MCF 10A (cell line): ENCODE results near the gene FIBCD1. TPM values are rescaled to one million over a fixed set of nuclear protein-coding genes. Genes with fewer than 3 reads are reported as not detected.
"Not testable (repeated sequence)": the region's sequence is repeated elsewhere in the genome, so short reads cannot be mapped to it uniquely, and the experiment has no call there.

ENCODE experiments used
- BruUV-seq: library from RNA; stranded (reverse); fragments of 400-500 nt; replicated peaks from 2 replicates; lab custom pipeline; 2021; lab: Mats Ljungman, UMichigan
- CTCF ChIA-PET: fragments of 300-600 bp; sonication (Branson Sonifier 250); formaldehyde crosslinking; extraction: SDS; loops from one replicate; lab custom pipeline; 2021; ENCODE audit warnings: antibody characterized with exemption, inconsistent platforms; lab: Yijun Ruan, JAX
- POLR2A ChIA-PET: fragments of 300-600, 350-650 bp; sonication (Branson Sonifier 250); formaldehyde crosslinking; extraction: SDS; loops from one replicate; lab custom pipeline; 2020; ENCODE audit warnings: antibody characterized with exemption, inconsistent platforms; lab: Yijun Ruan, JAX
- DNase-seq: peaks from one replicate; pipeline ENCODE4 v3.0.0-alpha.2; 2018; ENCODE audit not compliant: unreplicated experiment
- H3K27ac Mint-ChIP-seq: one replicate; pipeline ENCODE4 v1.8.0; 2022; ENCODE audit warnings: mild to moderate bottlenecking, low read depth, mixed read lengths; ENCODE audit not compliant: unreplicated experiment
- H3K27me3 Mint-ChIP-seq: one replicate; pipeline ENCODE4 v1.8.0; 2022; ENCODE audit warnings: mixed read lengths; ENCODE audit not compliant: insufficient read depth, unreplicated experiment
- H3K36me3 Mint-ChIP-seq: one replicate; pipeline ENCODE4 v1.8.0; 2022; ENCODE audit warnings: mild to moderate bottlenecking, moderate library complexity, mixed read lengths; ENCODE audit not compliant: insufficient read depth, unreplicated experiment
- H3K4me1 Mint-ChIP-seq: one replicate; pipeline ENCODE4 v1.8.0; 2022; ENCODE audit warnings: mixed read lengths; ENCODE audit not compliant: insufficient read depth, unreplicated experiment
- H3K4me3 Mint-ChIP-seq: one replicate; pipeline ENCODE4 v1.8.0; 2022; ENCODE audit warnings: mild to moderate bottlenecking, moderate library complexity, mixed read lengths; ENCODE audit not compliant: unreplicated experiment
- H3K9me3 Mint-ChIP-seq: one replicate; pipeline ENCODE4 v1.8.0; 2022; ENCODE audit warnings: mixed read lengths; ENCODE audit not compliant: unreplicated experiment
- intact Hi-C: fragments of 100-400 bp; cut with micrococcal nuclease; formaldehyde crosslinking; loops from 2 replicates; pipeline ENCODE4 v1.14.1; 2022
- total RNA-seq: library from RNA; stranded (reverse); gene quantifications from 2 replicates; pipeline ENCODE4 v1.2.3, GENCODE V29; 2022
- TF ChIP-seq, protein P1 (sequence below): fragments of 200-600 bp; IDR thresholded peaks from one replicate; pipeline ENCODE4 v1.8.0; 2022; ENCODE audit warnings: antibody characterized with exemption, mild to moderate bottlenecking; ENCODE audit not compliant: unreplicated experiment

The FIBCD1 gene
- total RNA-seq, 1 experiment from 2014 or later, result 1.6 TPM

- ChIA-PET POLR2A (interaction anchor here (0.7 kb wide), 1 partner anchor 8 kb away, joined by 3 read pairs; no protein-coding TSS in a partner anchor), CTCF (interaction anchor here (0.6 to 1.1 kb wide), 2 partner anchors 39 to 418 kb away, joined by 3 to 4 read pairs; no protein-coding TSS in a partner anchor)
- DNase-seq, result no peak
- intact Hi-C loops, result no loop called here
- peaks cover 6% of the 10 kb centered on the region for H3K36me3 Mint-ChIP-seq
- no peak overlapping the region for H3K4me3 Mint-ChIP-seq
- H3K27me3 Mint-ChIP-seq, result no peaks in the 10 kb centered on the region
- peaks cover 24% of the 10 kb centered on the region for H3K4me1 Mint-ChIP-seq
- no peak overlapping the region for H3K27ac Mint-ChIP-seq
- TF ChIP-seq, protein P1, sequence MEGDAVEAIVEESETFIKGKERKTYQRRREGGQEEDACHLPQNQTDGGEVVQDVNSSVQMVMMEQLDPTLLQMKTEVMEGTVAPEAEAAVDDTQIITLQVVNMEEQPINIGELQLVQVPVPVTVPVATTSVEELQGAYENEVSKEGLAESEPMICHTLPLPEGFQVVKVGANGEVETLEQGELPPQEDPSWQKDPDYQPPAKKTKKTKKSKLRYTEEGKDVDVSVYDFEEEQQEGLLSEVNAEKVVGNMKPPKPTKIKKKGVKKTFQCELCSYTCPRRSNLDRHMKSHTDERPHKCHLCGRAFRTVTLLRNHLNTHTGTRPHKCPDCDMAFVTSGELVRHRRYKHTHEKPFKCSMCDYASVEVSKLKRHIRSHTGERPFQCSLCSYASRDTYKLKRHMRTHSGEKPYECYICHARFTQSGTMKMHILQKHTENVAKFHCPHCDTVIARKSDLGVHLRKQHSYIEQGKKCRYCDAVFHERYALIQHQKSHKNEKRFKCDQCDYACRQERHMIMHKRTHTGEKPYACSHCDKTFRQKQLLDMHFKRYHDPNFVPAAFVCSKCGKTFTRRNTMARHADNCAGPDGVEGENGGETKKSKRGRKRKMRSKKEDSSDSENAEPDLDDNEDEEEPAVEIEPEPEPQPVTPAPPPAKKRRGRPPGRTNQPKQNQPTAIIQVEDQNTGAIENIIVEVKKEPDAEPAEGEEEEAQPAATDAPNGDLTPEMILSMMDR, result no peak
- peaks cover 8% of the 10 kb centered on the region for H3K9me3 Mint-ChIP-seq
- no TSS peak for BruUV-seq
These were observed 20.8 kb upstream of the FIBCD1 start for GRCh38 chr9:130959809-130960334.

GRCh38 chr9:130958564-130958963, 19.5 kb upstream of the FIBCD1 start:
- CTCF ChIA-PET, result interaction anchor here (0.6 kb wide), 1 partner anchor 811 kb away, joined by 3 read pairs; no protein-coding TSS in a partner anchor
- peaks cover 24% of the 10 kb centered on the region for H3K4me1 Mint-ChIP-seq
- H3K9me3 Mint-ChIP-seq, H3K36me3 Mint-ChIP-seq, DNase-seq, H3K27me3 Mint-ChIP-seq, POLR2A ChIA-PET, H3K27ac Mint-ChIP-seq, intact Hi-C loops, BruUV-seq, H3K4me3 Mint-ChIP-seq: not testable (repeated sequence)

DNA sequence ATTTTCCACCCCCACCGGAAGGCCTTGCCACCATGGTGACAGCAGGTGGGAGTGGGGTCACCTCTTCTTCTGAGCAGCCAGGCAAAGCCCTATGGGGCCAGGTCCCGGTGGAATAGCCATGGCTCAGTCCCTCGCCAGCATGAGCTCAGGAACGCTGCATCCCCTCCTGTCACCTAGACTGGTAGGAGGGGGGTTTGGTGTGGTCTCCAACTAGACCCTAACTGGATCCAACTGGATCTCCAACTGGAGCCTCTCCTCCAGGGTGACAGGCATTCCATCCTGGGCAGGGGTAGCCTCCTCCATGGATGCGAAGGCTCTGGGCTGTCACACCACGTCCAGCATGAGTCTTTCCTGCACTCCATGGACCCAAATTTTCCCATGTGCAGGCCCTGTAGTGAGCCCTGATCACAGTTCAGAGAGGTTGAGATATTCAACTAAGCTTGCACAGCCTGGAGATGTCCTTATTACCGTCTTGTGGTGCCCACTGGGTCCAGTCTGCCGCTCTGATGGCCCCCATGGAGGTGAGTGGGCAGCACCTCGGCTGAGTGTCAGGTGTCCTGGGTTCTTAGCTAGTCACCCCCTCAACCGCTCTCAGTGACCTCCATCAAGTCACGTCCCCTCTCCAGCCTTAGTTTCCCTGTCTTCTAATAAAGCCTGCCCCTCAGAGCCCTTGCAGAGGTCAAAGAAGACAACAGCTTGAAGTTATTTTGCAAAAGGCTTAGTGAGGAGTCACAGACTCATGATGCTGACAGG, 18.6 kb upstream of the FIBCD1 start:
- Mint-ChIP-seq H3K36me3 (peaks cover 6% of the 10 kb centered on the region), H3K4me3 (no peak overlapping the region), H3K27ac (no peak overlapping the region), H3K9me3 (peaks cover 8% of the 10 kb centered on the region), H3K27me3 (no peaks in the 10 kb centered on the region), H3K4me1 (peaks cover 15% of the 10 kb centered on the region)
- TF ChIP-seq, protein P1, result no peak
- no peak for DNase-seq
- intact Hi-C loops, result no loop called here
- ChIA-PET POLR2A (interaction anchor here (0.7 kb wide), 1 partner anchor 1624 kb away, joined by 3 read pairs; no protein-coding TSS in a partner anchor), CTCF (interaction anchor here (0.5 to 0.7 kb wide), 4 partner anchors 76 to 1958 kb away, joined by 3 to 6 read pairs (median 4); no protein-coding TSS in a partner anchor)
- BruUV-seq, result no TSS peak

DNA sequence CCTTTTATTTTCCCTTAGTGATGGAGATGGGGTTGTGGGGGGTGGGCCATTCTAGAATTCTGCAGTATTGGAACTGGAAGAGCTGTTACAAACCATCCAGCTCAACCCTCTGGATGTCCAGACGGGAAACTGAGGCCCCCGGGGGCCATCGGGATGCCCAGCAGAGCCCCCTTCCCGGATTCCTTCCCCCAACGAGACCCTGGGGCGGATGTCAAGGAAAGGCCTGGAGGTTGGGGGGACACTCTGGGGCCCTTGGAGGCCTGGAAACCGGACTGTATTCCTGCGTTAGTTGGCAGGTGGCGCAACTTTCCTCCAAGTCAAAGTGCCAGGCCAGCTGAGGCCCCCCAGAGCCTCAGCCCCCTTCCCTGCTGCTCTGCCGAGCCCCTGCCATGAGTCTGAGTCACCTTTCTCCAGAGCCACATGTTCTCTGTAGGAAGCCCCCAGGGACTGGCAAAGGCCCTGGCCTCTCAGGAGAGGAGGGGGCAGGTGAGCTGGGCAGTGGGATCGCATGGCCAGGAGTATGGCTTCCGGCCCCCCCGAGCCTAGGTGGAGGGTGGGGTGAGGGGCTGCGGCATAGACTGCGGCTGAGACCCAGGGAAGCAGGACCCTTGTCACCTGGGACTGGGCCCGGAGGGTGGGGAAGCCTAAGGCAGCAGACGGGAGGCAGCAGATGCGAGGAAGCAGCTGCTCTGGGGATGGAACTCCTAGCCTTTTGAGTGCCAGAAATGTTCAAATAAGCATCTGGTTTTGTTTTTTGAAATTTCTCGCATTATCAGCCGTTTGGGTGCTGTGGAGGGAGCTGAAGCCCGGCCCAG, 17.8 kb upstream of the FIBCD1 start:
- Mint-ChIP-seq H3K27ac (no peak overlapping the region), H3K27me3 (no peaks in the 10 kb centered on the region), H3K4me1 (peaks cover 7% of the 10 kb centered on the region), H3K9me3 (peaks cover 8% of the 10 kb centered on the region), H3K36me3 (peaks cover 6% of the 10 kb centered on the region), H3K4me3 (no peak overlapping the region)
- TF ChIP-seq, protein P1, result no peak
- DNase-seq, result no peak
- intact Hi-C loops, result no loop called here
- ChIA-PET CTCF (interaction anchor here (0.5 to 0.7 kb wide), 3 partner anchors 46 to 355 kb away, joined by 3 to 6 read pairs (median 3); no protein-coding TSS in a partner anchor), POLR2A (interaction anchor here (0.7 kb wide), 1 partner anchor 1623 kb away, joined by 3 read pairs; no protein-coding TSS in a partner anchor)
- BruUV-seq, result no TSS peak
